ENCODE measurements around the gene PDE4B. TPM values are rescaled to one million over a fixed set of nuclear protein-coding genes. Genes with fewer than 3 reads are reported as not detected.

PDE4B gene
- total RNA-seq, 1 experiment from 2014 or later: 3.3 TPM

DNA sequence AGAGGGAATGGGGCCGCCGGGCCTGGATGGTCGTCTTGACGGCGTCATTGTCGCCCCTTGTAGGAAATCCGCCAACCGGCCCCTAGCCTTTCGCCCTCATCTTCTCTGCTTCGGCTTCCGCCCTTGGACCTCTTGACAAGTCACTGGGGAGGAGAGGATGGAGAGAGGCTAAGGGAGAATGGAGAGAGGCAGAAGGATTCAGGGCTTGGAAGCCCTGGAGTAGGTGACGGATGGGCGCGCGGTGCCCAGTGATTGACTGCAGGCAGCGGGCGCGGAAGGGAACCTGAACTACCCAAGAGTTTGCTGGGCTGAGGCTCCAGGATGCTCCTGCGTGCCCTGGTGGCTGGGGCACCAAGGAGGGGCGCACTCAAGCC, 651 bp downstream of the PDE4B start:
- H3K9me3 Mint-ChIP-seq (ENCODE audit: unreplicated experiment): peaks cover 13% of the 10 kb centered on the region
- POLR2A ChIA-PET: no interaction called here
- peaks cover 5% of the 10 kb centered on the region for H3K4me1 Mint-ChIP-seq (ENCODE audit: insufficient read depth, unreplicated experiment)
- no peak overlapping the region for H3K4me3 Mint-ChIP-seq (ENCODE audit: unreplicated experiment)
- H3K36me3 Mint-ChIP-seq (ENCODE audit: insufficient read depth, unreplicated experiment): no peaks in the 10 kb centered on the region
- intact Hi-C loops (cut with micrococcal nuclease): no loop called here
- no peak for DNase-seq (ENCODE audit: unreplicated experiment)
- BruUV-seq (replicated peaks): no TSS peak
- CTCF ChIA-PET: no interaction called here
- TF ChIP-seq CTCF (IDR thresholded peaks at IDR 0.05; ENCODE audit: unreplicated experiment): no peak
- H3K27me3 Mint-ChIP-seq (ENCODE audit: insufficient read depth, unreplicated experiment): peaks cover 53% of the 10 kb centered on the region
- H3K27ac Mint-ChIP-seq (ENCODE audit: low read depth, unreplicated experiment): no peak overlapping the region

GRCh38 chr1:65795311-65795710, 2.6 kb downstream of the PDE4B start:
- ChIA-PET POLR2A (no interaction called here), CTCF (interaction anchor here (0.6 to 1.1 kb wide), 2 partner anchors 10 to 26 kb away, joined by 3 read pairs; no protein-coding TSS in a partner anchor)
- Mint-ChIP-seq H3K4me3 (ENCODE audit: unreplicated experiment) (no peak overlapping the region), H3K9me3 (ENCODE audit: unreplicated experiment) (no peaks in the 10 kb centered on the region), H3K4me1 (ENCODE audit: insufficient read depth, unreplicated experiment) (peaks cover 5% of the 10 kb centered on the region), H3K36me3 (ENCODE audit: insufficient read depth, unreplicated experiment) (no peaks in the 10 kb centered on the region), H3K27ac (ENCODE audit: low read depth, unreplicated experiment) (no peak overlapping the region), H3K27me3 (ENCODE audit: insufficient read depth, unreplicated experiment) (peaks cover 59% of the 10 kb centered on the region)
- no peak for DNase-seq (ENCODE audit: unreplicated experiment)
- no TSS peak for BruUV-seq (replicated peaks)
- intact Hi-C loops (cut with micrococcal nuclease): no loop called here
- no peak for TF ChIP-seq CTCF (IDR thresholded peaks at IDR 0.05; ENCODE audit: unreplicated experiment)

GRCh38 chr1:65799601-65800000, 6.9 kb downstream of the PDE4B start:
- DNase-seq (ENCODE audit: unreplicated experiment): no peak
- peaks cover 59% of the 10 kb centered on the region for H3K27me3 Mint-ChIP-seq (ENCODE audit: insufficient read depth, unreplicated experiment)
- ChIA-PET POLR2A (no interaction called here), CTCF (interaction anchor here (1.2 kb wide), 1 partner anchor 443 kb away, joined by 5 read pairs; no protein-coding TSS in a partner anchor)
- no peaks in the 10 kb centered on the region for H3K4me1 Mint-ChIP-seq (ENCODE audit: insufficient read depth, unreplicated experiment)
- no peak for TF ChIP-seq CTCF (IDR thresholded peaks at IDR 0.05; ENCODE audit: unreplicated experiment)
- intact Hi-C loops (cut with micrococcal nuclease): no loop called here
- no peak overlapping the region for H3K4me3 Mint-ChIP-seq (ENCODE audit: unreplicated experiment)
- H3K9me3 Mint-ChIP-seq (ENCODE audit: unreplicated experiment): no peaks in the 10 kb centered on the region
- H3K27ac Mint-ChIP-seq (ENCODE audit: low read depth, unreplicated experiment): no peak overlapping the region
- H3K36me3 Mint-ChIP-seq (ENCODE audit: insufficient read depth, unreplicated experiment): no peaks in the 10 kb centered on the region
- BruUV-seq (replicated peaks): no TSS peak

- no peaks in the 10 kb centered on the region for H3K4me1 Mint-ChIP-seq (ENCODE audit: insufficient read depth, unreplicated experiment)
- no peak for TF ChIP-seq CTCF (IDR thresholded peaks at IDR 0.05; ENCODE audit: unreplicated experiment)
- ChIA-PET CTCF (interaction anchor here (0.5 kb wide), 1 partner anchor 595 kb away, joined by 5 read pairs; no protein-coding TSS in a partner anchor), POLR2A (interaction anchor here (0.5 kb wide), 1 partner anchor 969 kb away, joined by 4 read pairs; no protein-coding TSS in a partner anchor)
- no TSS peak for BruUV-seq (replicated peaks)
- no peak overlapping the region for H3K4me3 Mint-ChIP-seq (ENCODE audit: unreplicated experiment)
- H3K27ac Mint-ChIP-seq (ENCODE audit: low read depth, unreplicated experiment): no peak overlapping the region
- intact Hi-C loops (cut with micrococcal nuclease): no loop called here
- peaks cover 42% of the 10 kb centered on the region for H3K27me3 Mint-ChIP-seq (ENCODE audit: insufficient read depth, unreplicated experiment)
- no peak for DNase-seq (ENCODE audit: unreplicated experiment)
- H3K36me3 Mint-ChIP-seq (ENCODE audit: insufficient read depth, unreplicated experiment): no peaks in the 10 kb centered on the region
- no peaks in the 10 kb centered on the region for H3K9me3 Mint-ChIP-seq (ENCODE audit: unreplicated experiment)
These were observed 11.9 kb downstream of the PDE4B start for GRCh38 chr1:65804584-65804983.

All from MCF 10A (cell line).